Measurements from ENCODE around the gene CACNA2D3.

DNA sequence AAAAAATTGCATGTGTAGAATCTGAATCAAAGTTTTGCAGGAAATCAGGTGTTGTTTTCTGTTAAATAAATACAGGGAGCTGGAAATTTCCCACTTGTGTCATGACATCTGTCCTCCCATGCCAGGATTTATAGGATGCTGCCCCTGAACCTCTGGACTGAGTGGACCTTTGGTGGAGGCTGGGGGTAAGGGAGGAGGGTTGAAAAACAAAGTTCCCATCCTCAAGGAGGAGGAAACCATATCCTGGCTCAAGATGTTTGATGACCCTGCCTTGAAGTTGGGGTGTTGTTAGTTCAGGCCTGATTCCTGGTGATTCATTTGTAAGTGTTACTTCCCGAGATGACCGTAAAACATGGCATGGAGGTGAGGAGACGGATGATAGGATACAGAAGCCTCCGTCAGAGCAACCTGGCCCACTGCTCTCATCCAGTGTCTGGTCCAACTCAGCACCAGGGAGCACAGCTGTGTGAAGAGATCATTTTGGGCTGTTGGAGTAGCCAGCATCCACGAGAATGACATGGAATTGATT, 223.6 kb downstream of the CACNA2D3 start:
- TF ChIP-seq, protein P1, sequence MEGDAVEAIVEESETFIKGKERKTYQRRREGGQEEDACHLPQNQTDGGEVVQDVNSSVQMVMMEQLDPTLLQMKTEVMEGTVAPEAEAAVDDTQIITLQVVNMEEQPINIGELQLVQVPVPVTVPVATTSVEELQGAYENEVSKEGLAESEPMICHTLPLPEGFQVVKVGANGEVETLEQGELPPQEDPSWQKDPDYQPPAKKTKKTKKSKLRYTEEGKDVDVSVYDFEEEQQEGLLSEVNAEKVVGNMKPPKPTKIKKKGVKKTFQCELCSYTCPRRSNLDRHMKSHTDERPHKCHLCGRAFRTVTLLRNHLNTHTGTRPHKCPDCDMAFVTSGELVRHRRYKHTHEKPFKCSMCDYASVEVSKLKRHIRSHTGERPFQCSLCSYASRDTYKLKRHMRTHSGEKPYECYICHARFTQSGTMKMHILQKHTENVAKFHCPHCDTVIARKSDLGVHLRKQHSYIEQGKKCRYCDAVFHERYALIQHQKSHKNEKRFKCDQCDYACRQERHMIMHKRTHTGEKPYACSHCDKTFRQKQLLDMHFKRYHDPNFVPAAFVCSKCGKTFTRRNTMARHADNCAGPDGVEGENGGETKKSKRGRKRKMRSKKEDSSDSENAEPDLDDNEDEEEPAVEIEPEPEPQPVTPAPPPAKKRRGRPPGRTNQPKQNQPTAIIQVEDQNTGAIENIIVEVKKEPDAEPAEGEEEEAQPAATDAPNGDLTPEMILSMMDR (IDR thresholded peaks at IDR 0.05; ENCODE audit: insufficient read depth, low read depth, low read length): no peak
- no peak for TF ChIP-seq EZH2 (IDR thresholded peaks at IDR 0.05; ENCODE audit: insufficient read depth, low read length)
